HG03039 (cell line): ENCODE measurements around the gene UBE4B.

Experiments used
- ATAC-seq: cut with Tn5 transposase; IDR thresholded peaks from one replicate; pipeline ENCODE4 v1.9.1; 2021; ENCODE audit warnings: mild to moderate bottlenecking, moderate library complexity; ENCODE audit not compliant: unreplicated experiment

UBE4B gene

GRCh38 chr1:10108948-10109708 is 76.4 kb downstream of the UBE4B start:
- ATAC-seq, result no peak

- ATAC-seq, result no peak
Observed at GRCh38 chr1:10113501-10113900, 80.7 kb downstream of the UBE4B start.

GRCh38 chr1:10114746-10115145 is 82.0 kb downstream of the UBE4B start:
- ATAC-seq, result no peak

- ATAC-seq, result no peak
Observed at GRCh38 chr1:10117132-10117531, 84.4 kb downstream of the UBE4B start.

- ATAC-seq, result no peak
Observed at GRCh38 chr1:10117865-10118264, 85.1 kb downstream of the UBE4B start.

GRCh38 chr1:10121688-10122087 is 88.9 kb downstream of the UBE4B start:
- ATAC-seq, result no peak

- ATAC-seq, result no peak
Observed at GRCh38 chr1:10122926-10123325, 90.2 kb downstream of the UBE4B start.

GRCh38 chr1:10128101-10128765 is 95.5 kb downstream of the UBE4B start:
- no peak for ATAC-seq

- no peak for ATAC-seq
Observed at GRCh38 chr1:10132316-10132715, 99.6 kb downstream of the UBE4B start.

- ATAC-seq, result no peak
Observed at GRCh38 chr1:10132852-10133251, 100.1 kb downstream of the UBE4B start.

GRCh38 chr1:10140981-10141380 is 108.2 kb downstream of the UBE4B start:
- no peak for ATAC-seq

GRCh38 chr1:10143961-10144485 is 111.3 kb downstream of the UBE4B start:
- ATAC-seq, result no peak

GRCh38 chr1:10146391-10146790 is 113.6 kb downstream of the UBE4B start:
- ATAC-seq, result no peak

- ATAC-seq, result no peak
Observed at GRCh38 chr1:10149231-10149630, 116.5 kb downstream of the UBE4B start.

GRCh38 chr1:10152709-10153284 is 120.0 kb downstream of the UBE4B start:
- no peak for ATAC-seq

GRCh38 chr1:10155087-10155712 is 122.4 kb downstream of the UBE4B start:
- no peak for ATAC-seq

- ATAC-seq, result no peak
Observed at GRCh38 chr1:10160173-10160572, 127.4 kb downstream of the UBE4B start.

GRCh38 chr1:10160907-10161490 is 128.2 kb downstream of the UBE4B start:
- ATAC-seq, result no peak

GRCh38 chr1:10161541-10162290 is 129.0 kb downstream of the UBE4B start:
- no peak for ATAC-seq

- no peak for ATAC-seq
Observed at GRCh38 chr1:10168912-10169514, 136.3 kb downstream of the UBE4B start.
